ENCODE measurements around the gene UBE2G1. TPM values are rescaled to one million over a fixed set of nuclear protein-coding genes. Genes with fewer than 3 reads are reported as not detected.

UBE2G1 gene
- total RNA-seq, 1 experiment from 2014 or later, result 65.1 TPM

DNA sequence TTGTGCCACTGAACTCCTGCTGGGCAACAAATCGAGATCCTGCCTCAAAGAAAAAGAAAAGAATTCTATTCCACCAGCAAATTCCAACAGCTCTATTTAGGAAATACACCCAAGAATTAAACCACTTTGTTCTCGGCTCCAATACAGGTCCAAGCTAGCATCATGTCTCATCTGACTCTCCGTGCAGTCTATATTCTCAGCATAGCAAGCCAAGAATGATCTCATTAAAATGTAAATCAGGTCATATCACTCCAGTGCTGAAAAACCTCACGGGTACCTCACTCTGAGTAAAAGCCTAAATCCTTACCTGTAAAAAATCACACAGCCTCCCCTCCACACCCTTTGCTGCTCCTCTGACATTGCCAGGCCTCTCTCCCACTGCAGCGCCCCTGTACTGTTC, 23.9 kb downstream of the UBE2G1 start:
- no peak overlapping the region for H3K4me3 Mint-ChIP-seq (ENCODE audit: unreplicated experiment)
- H3K27me3 Mint-ChIP-seq (ENCODE audit: insufficient read depth, unreplicated experiment), result no peaks in the 10 kb centered on the region
- POLR2A ChIA-PET, result interaction anchor here (0.6 kb wide), 1 partner anchor 175 kb away, joined by 4 read pairs; no protein-coding TSS in a partner anchor
- CTCF ChIA-PET, result interaction anchor here (1.5 kb wide), 1 partner anchor 38 kb away, joined by 7 read pairs; no protein-coding TSS in a partner anchor
- intact Hi-C loops (cut with micrococcal nuclease), result no loop called here
- peaks cover 6% of the 10 kb centered on the region for H3K36me3 Mint-ChIP-seq (ENCODE audit: insufficient read depth, unreplicated experiment)
- TF ChIP-seq, protein P1, sequence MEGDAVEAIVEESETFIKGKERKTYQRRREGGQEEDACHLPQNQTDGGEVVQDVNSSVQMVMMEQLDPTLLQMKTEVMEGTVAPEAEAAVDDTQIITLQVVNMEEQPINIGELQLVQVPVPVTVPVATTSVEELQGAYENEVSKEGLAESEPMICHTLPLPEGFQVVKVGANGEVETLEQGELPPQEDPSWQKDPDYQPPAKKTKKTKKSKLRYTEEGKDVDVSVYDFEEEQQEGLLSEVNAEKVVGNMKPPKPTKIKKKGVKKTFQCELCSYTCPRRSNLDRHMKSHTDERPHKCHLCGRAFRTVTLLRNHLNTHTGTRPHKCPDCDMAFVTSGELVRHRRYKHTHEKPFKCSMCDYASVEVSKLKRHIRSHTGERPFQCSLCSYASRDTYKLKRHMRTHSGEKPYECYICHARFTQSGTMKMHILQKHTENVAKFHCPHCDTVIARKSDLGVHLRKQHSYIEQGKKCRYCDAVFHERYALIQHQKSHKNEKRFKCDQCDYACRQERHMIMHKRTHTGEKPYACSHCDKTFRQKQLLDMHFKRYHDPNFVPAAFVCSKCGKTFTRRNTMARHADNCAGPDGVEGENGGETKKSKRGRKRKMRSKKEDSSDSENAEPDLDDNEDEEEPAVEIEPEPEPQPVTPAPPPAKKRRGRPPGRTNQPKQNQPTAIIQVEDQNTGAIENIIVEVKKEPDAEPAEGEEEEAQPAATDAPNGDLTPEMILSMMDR (IDR thresholded peaks at IDR 0.05; ENCODE audit: unreplicated experiment), result no peak
- no peaks in the 10 kb centered on the region for H3K9me3 Mint-ChIP-seq (ENCODE audit: unreplicated experiment)
- DNase-seq (ENCODE audit: unreplicated experiment), result no peak
- H3K27ac Mint-ChIP-seq (ENCODE audit: low read depth, unreplicated experiment), result no peak overlapping the region
- BruUV-seq (replicated peaks), result no TSS peak
- H3K4me1 Mint-ChIP-seq (ENCODE audit: insufficient read depth, unreplicated experiment), result no peaks in the 10 kb centered on the region

DNA sequence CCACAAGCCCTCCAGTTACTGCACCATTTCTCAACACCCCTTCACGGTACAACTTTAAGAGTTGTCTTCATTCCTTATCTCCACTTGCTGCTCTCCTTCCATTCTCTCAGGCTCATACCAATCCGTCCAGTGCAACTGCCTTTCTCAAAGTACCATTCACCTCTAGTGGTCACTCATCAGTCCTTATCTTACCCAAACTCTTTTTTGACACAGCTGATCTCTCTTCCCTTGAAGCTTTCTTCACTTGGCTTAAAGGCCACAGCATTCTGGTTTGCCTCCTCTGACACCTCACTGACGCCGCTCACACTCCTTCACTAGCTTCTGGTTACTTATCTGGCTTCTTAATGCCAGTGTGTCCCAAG, 24.9 kb downstream of the UBE2G1 start:
- H3K9me3 Mint-ChIP-seq (ENCODE audit: unreplicated experiment), result no peaks in the 10 kb centered on the region
- ChIA-PET CTCF (interaction anchor here (0.6 to 1.5 kb wide), 2 partner anchors 37 kb away, joined by 3 to 7 read pairs; no protein-coding TSS in a partner anchor), POLR2A (interaction anchor here (0.6 to 1.0 kb wide), 2 partner anchors 25 to 167 kb away, joined by 3 read pairs; partner anchors contain the start of gene UBE2G1)
- peaks cover 6% of the 10 kb centered on the region for H3K4me1 Mint-ChIP-seq (ENCODE audit: insufficient read depth, unreplicated experiment)
- TF ChIP-seq, protein P1 (IDR thresholded peaks at IDR 0.05; ENCODE audit: unreplicated experiment), result no peak
- no peaks in the 10 kb centered on the region for H3K27me3 Mint-ChIP-seq (ENCODE audit: insufficient read depth, unreplicated experiment)
- no peak for DNase-seq (ENCODE audit: unreplicated experiment)
- intact Hi-C loops (cut with micrococcal nuclease), result no loop called here
- H3K4me3 Mint-ChIP-seq (ENCODE audit: unreplicated experiment), result no peak overlapping the region
- no peak overlapping the region for H3K27ac Mint-ChIP-seq (ENCODE audit: low read depth, unreplicated experiment)
- no TSS peak for BruUV-seq (replicated peaks)
- H3K36me3 Mint-ChIP-seq (ENCODE audit: insufficient read depth, unreplicated experiment), result peaks cover 6% of the 10 kb centered on the region

DNA sequence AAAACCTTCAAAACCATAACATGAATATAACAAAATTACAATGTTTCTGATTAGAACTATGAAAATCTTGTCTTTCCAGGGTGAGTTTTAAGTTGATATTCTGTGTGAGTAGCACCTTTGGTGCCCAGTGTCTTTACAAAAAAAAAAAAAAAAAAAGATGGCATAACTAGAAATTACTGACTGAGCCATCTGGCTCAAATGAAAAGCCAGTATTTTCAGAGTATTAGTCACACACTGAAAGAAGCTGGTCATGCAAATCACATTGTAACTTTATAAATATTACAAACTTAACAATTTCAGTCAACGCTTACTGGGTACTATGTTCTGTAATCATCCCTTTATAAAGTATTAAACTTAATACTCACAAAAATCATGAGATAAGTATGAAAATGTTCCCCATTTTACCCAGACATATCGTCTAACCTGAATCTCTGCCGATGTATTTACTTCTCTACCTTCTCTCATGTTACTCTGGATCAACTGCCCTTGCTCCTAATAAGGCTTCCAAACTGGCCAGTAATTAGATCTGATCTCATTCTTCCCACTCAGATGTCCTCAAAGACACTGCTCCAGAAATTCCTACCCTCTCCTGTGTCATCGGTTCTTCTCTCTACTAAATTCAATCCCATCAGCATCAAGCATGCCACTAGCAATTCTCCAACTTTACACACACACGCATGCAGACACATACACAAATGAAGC, 25.4 kb downstream of the UBE2G1 start:
- no TSS peak for BruUV-seq (replicated peaks)
- CTCF ChIA-PET, result interaction anchor here (0.6 kb wide), 1 partner anchor 37 kb away, joined by 3 read pairs; no protein-coding TSS in a partner anchor

More for the DNA sequence above, 25.4 kb downstream of the UBE2G1 start:
- Mint-ChIP-seq H3K36me3 (ENCODE audit: insufficient read depth, unreplicated experiment) (peaks cover 7% of the 10 kb centered on the region), H3K9me3 (ENCODE audit: unreplicated experiment) (no peaks in the 10 kb centered on the region), H3K4me1 (ENCODE audit: insufficient read depth, unreplicated experiment) (peaks cover 6% of the 10 kb centered on the region), H3K27me3 (ENCODE audit: insufficient read depth, unreplicated experiment) (no peaks in the 10 kb centered on the region), H3K27ac (ENCODE audit: low read depth, unreplicated experiment) (no peak overlapping the region), H3K4me3 (ENCODE audit: unreplicated experiment) (no peak overlapping the region)
- TF ChIP-seq, protein P1 (IDR thresholded peaks at IDR 0.05; ENCODE audit: unreplicated experiment), result no peak
- intact Hi-C loops (cut with micrococcal nuclease), result no loop called here
- POLR2A ChIA-PET, result interaction anchor here (0.6 to 1.6 kb wide), 3 partner anchors 13 to 168 kb away, joined by 3 to 4 read pairs (median 3); partner anchors contain the start of gene UBE2G1
- no peak for DNase-seq (ENCODE audit: unreplicated experiment)
